ENCODE results near the gene KRTAP10-10.

DNA sequence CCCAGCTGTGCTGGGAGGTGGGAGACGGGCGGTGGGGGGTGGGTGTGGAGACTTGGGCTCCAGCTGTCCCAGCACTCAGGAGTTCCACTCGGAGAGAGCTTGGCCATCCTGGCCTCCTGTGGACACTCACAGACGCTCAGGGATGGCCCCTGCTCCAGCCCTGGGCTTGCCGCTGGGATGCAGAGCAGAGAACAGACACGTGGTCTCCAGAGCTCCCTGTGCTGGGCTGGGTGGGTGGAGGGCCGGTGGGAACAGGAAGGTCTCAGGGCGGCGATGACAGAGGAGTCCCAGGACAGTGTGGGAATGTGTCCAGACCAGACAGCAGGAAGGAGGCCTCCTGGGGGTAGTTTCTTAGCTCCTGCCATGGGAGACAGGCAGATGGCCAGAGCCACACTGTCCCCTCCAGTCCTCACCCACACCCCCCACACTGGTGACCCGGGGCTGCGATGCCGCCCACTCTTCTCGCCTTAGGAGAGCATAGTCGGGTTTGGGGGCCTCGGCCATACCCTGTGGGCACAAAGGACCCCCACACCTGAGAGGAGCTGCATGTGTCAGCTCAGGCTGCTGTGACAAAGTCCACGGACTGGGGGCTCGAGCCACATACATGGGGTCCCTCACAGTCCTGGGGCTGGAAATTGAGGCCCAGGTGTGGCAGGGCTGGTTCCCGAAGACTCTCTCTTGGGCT is 8.3 kb upstream of the KRTAP10-10 start:
- TF ChIP-seq, protein P1, sequence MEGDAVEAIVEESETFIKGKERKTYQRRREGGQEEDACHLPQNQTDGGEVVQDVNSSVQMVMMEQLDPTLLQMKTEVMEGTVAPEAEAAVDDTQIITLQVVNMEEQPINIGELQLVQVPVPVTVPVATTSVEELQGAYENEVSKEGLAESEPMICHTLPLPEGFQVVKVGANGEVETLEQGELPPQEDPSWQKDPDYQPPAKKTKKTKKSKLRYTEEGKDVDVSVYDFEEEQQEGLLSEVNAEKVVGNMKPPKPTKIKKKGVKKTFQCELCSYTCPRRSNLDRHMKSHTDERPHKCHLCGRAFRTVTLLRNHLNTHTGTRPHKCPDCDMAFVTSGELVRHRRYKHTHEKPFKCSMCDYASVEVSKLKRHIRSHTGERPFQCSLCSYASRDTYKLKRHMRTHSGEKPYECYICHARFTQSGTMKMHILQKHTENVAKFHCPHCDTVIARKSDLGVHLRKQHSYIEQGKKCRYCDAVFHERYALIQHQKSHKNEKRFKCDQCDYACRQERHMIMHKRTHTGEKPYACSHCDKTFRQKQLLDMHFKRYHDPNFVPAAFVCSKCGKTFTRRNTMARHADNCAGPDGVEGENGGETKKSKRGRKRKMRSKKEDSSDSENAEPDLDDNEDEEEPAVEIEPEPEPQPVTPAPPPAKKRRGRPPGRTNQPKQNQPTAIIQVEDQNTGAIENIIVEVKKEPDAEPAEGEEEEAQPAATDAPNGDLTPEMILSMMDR (IDR thresholded peaks at IDR 0.05; ENCODE audit: insufficient read depth, low read depth, low read length), result no peak
- TF ChIP-seq EZH2 (IDR thresholded peaks at IDR 0.05; ENCODE audit: insufficient read depth, low read length), result no peak

Measured in astrocyte (in vitro differentiated cells and primary cell).